K562 (cell line): Measurements from ENCODE around the gene CALM3. TPM values are rescaled to one million over a fixed set of nuclear protein-coding genes. Genes with fewer than 3 reads are reported as not detected.

Source experiments
- ATAC-seq: fragments of 200-7000 bp; cut with Tn5 transposase; 3 replicates; pipeline ENCODE4 v1.9.1; 2020; ENCODE audit warnings: moderate library complexity
- BruUV-seq: library from RNA; stranded (reverse); fragments of 400-500 nt; replicated peaks from 2 replicates; lab custom pipeline; 2021; lab: Mats Ljungman, UMichigan
- CTCF ChIA-PET: fragments of 300-600 bp; formaldehyde crosslinking; extraction: SDS; loops from one replicate; lab custom pipeline; 2021; ENCODE audit warnings: low intra/inter-chr PET ratio; lab: Yijun Ruan, JAX
- POLR2A ChIA-PET: fragments of 300-600, 350-650 bp; sonication (Branson Sonifier 250); formaldehyde crosslinking; extraction: SDS; loops from one replicate; lab custom pipeline; 2021; ENCODE audit warnings: antibody characterized with exemption, inconsistent platforms; lab: Yijun Ruan, JAX
- DNase-seq, 4 experiments: peaks; one replicate each; pipeline versions ENCODE4 v3.0.0 to v3.0.0-alpha.2; 2011 to 2018; ENCODE audit warnings: low spot score in 3 of 4, mixed read lengths in 3 of 4; ENCODE audit errors: extremely low read depth in 1 of 4
- FAIRE-seq: peaks from 2 replicates; lab custom pipeline; 2011; peaks lifted over from hg19 to GRCh38; lab: Jason Lieb, UNC
- H2AFZ ChIP-seq: 2 replicates; pipeline ENCODE4 v1.6.0; 2011; ENCODE audit warnings: low read depth, low read length, control low read depth, inconsistent platforms
- H3K27ac ChIP-seq: fragments of 200-600 bp; 3 replicates; pipeline ENCODE4 v1.8.0; 2011; ENCODE audit warnings: low read depth, mild to moderate bottlenecking, control low read depth, inconsistent platforms, low read length, moderate library complexity, mixed read lengths; ENCODE audit errors: extremely low read depth
- H3K27me3 ChIP-seq, 2 experiments: fragments of 300-600 bp in 1 of 2; 2 replicates in 1 of 2; 3 replicates in 1 of 2; pipeline versions ENCODE4 v1.6.0 to v1.8.0; 2011; ENCODE audit warnings: inconsistent platforms in 2 of 2, low read length in 2 of 2, mild to moderate bottlenecking in 1 of 2, mixed read lengths in 1 of 2, moderate library complexity in 1 of 2; ENCODE audit not compliant: control insufficient read depth in 2 of 2, insufficient read depth in 2 of 2
- H3K36me3 ChIP-seq: fragments of 300-600 bp; 3 replicates; pipeline ENCODE4 v1.8.0; 2011; ENCODE audit warnings: mild to moderate bottlenecking, low read length, inconsistent platforms; ENCODE audit not compliant: control insufficient read depth, insufficient read depth
- H3K4me1 ChIP-seq, 2 experiments: fragments of 200-600 bp in 1 of 2; replicated peaks in 1 of 2; 2 replicates in 1 of 2; 3 replicates in 1 of 2; pipeline versions ENCODE4 v1.5.1 to v1.8.0; 2011; ENCODE audit warnings: inconsistent platforms in 2 of 2, low read length in 2 of 2, mild to moderate bottlenecking in 1 of 2, mixed read lengths in 1 of 2, moderate library complexity in 1 of 2; ENCODE audit not compliant: control insufficient read depth in 2 of 2, insufficient read depth in 2 of 2
- H3K4me2 ChIP-seq: 2 replicates; pipeline ENCODE4 v1.6.1; 2011; ENCODE audit warnings: low read length, control low read depth, inconsistent platforms, mixed read lengths; ENCODE audit not compliant: insufficient read depth
- H3K4me3 ChIP-seq: fragments of 200-600 bp; sonication (generic), shearing (Covaris generic); 2 replicates; pipeline ENCODE4 v1.5.1; 2016; ENCODE audit warnings: control low read depth, inconsistent platforms
- H3K79me2 ChIP-seq: fragments of 200-600 bp; 3 replicates; pipeline ENCODE4 v1.8.0; 2011; ENCODE audit warnings: low read length, inconsistent platforms; ENCODE audit not compliant: control insufficient read depth, insufficient read depth
- H3K9ac ChIP-seq, 2 experiments: 2 replicates each; pipeline versions ENCODE4 v1.6.0 to v1.6.1; 2011; ENCODE audit warnings: low read depth in 2 of 2, low read length in 2 of 2, control low read depth in 1 of 2, inconsistent platforms in 1 of 2, mild to moderate bottlenecking in 1 of 2, mixed read lengths in 1 of 2; ENCODE audit not compliant: insufficient read depth in 1 of 2
- H3K9me1 ChIP-seq: one replicate; pipeline ENCODE4 v1.6.0; 2011; ENCODE audit warnings: inconsistent platforms, mild to moderate bottlenecking, low read length, moderate library complexity; ENCODE audit not compliant: control insufficient read depth, insufficient read depth
- H3K9me3 ChIP-seq: replicated peaks from 2 replicates; pipeline ENCODE4 v1.5.1; 2011; ENCODE audit warnings: low read depth, low read length, inconsistent platforms; ENCODE audit not compliant: control insufficient read depth, insufficient read depth
- H4K20me1 ChIP-seq: replicated peaks from 2 replicates; pipeline ENCODE4 v1.6.1; 2011; ENCODE audit warnings: low read length, inconsistent platforms, mixed read lengths; ENCODE audit not compliant: control insufficient read depth, insufficient read depth
- CBX5 ChIP-seq: IDR thresholded peaks from 2 replicates; pipeline ENCODE4 v1.6.1; 2014; ENCODE audit warnings: low read depth, borderline replicate concordance
- CBX8 ChIP-seq: fragments of 200-600 bp; sonication (generic); IDR thresholded peaks from 2 replicates; pipeline ENCODE4 v1.6.1; 2012; ENCODE audit warnings: borderline replicate concordance, mixed run types, low read depth, mild to moderate bottlenecking, moderate library complexity, mixed read lengths, low read length, control low read depth, inconsistent platforms; ENCODE audit not compliant: poor library complexity, severe bottlenecking; ENCODE audit errors: extremely low read depth
- MED1 ChIP-seq: sonication (generic); formaldehyde crosslinking; IDR thresholded peaks from 2 replicates; pipeline ENCODE4 v1.8.1; 2023; ENCODE audit warnings: missing genetic modification reagents, borderline replicate concordance
- POLR2G ChIP-seq: fragments of 200-400 bp; formaldehyde crosslinking; IDR thresholded peaks from 2 replicates; pipeline ENCODE4 v1.6.1; 2017; ENCODE audit warnings: low read depth, mild to moderate bottlenecking, antibody characterized with exemption, low read length, moderate library complexity
- RBFOX2 ChIP-seq: fragments of 200-400 bp; formaldehyde crosslinking; IDR thresholded peaks from 2 replicates; pipeline ENCODE4 v1.6.1; 2017; ENCODE audit warnings: low read depth, mild to moderate bottlenecking, low read length, moderate library complexity
- RBM39 ChIP-seq: fragments of 200-400 bp; formaldehyde crosslinking; optimal IDR thresholded peaks from 2 replicates; pipeline ENCODE3; 2018; ENCODE audit warnings: low read depth, low read length
- SRSF7 ChIP-seq: fragments of 200-400 bp; formaldehyde crosslinking; optimal IDR thresholded peaks from 2 replicates; pipeline ENCODE3; 2017; ENCODE audit warnings: mild to moderate bottlenecking, low read depth, low read length
- TBL1XR1 ChIP-seq, 2 experiments: IDR thresholded peaks; 2 replicates each; pipeline ENCODE4 v1.6.1; 2012; ENCODE audit warnings: improper control_type of control experiment in 2 of 2, low read length in 2 of 2, mild to moderate bottlenecking in 1 of 2
- TCF3 ChIP-seq: sonication (generic); formaldehyde crosslinking; IDR thresholded peaks from 2 replicates; pipeline ENCODE4 v1.4.0; 2020; ENCODE audit warnings: mild to moderate bottlenecking, missing genetic modification reagents
- U2AF1 ChIP-seq: fragments of 200-400 bp; formaldehyde crosslinking; optimal IDR thresholded peaks from 2 replicates; pipeline ENCODE3; 2017; ENCODE audit warnings: mild to moderate bottlenecking, low read depth, low read length, moderate library complexity
- ZNF311 ChIP-seq: fragments of 250-450 bp; sonication (Bioruptor Pico); IDR thresholded peaks from 2 replicates; pipeline ENCODE4 v1.4.0; 2020; ENCODE audit warnings: mild to moderate bottlenecking, moderate library complexity
- ZNF780A ChIP-seq: fragments of 250-450 bp; sonication (Bioruptor Pico); IDR thresholded peaks from 2 replicates; pipeline ENCODE4 v1.5.0; 2021; ENCODE audit warnings: mild to moderate bottlenecking
- WGBS: fragments of 100-300 bp; shearing (Covaris generic); methylation state at CpG from one replicate; pipeline ENCODE4 v1.1.6; 2016; ENCODE audit warnings: low coverage, mixed read lengths; ENCODE audit not compliant: insufficient coverage; ENCODE audit errors: missing lambda C conversion rate; 5-methylcytosine and 5-hydroxymethylcytosine counted together
- in situ Hi-C: fragments of 300-500 bp; cut with MboI; formaldehyde crosslinking; loops from 4 replicates; pipeline ENCODE4 v1.15.0; 2018; ENCODE audit warnings: inconsistent platforms, mixed read lengths
- intact Hi-C: fragments of 100-400 bp; cut with micrococcal nuclease; formaldehyde crosslinking; loops from 2 replicates; pipeline ENCODE4 v1.14.2; 2022
- polyA plus RNA-seq, 8 experiments: library from polyadenylated mRNA; depleted of rRNA in 4 of 8; stranded (reverse) in 5 of 8; unstranded in 3 of 8; fragments of >200 nt; fragmentation: Nextera tagmentation in 2 of 8; fragmentation: Illumina TruSeq in 1 of 8; extraction: Ambion mirVana in 2 of 8; extraction: Trizol in 1 of 8; gene quantifications; 2 replicates each; pipeline versions ENCODE4 v1.2.1 to v1.2.3, GENCODE V29; 2011 to 2014; ENCODE audit warnings: inconsistent platforms in 1 of 8, missing spikeins in 1 of 8
- total RNA-seq, 7 experiments: library from RNA; depleted of rRNA in 6 of 7; stranded (reverse); fragments of >200 nt in 6 of 7; fragmentation: Illumina TruSeq in 2 of 7; extraction: Trizol in 2 of 7; gene quantifications; 2 replicates each; pipeline versions ENCODE4 v1.2.1 to v1.2.3, GENCODE V29; 2011 to 2021; ENCODE audit warnings: low replicate concordance in 1 of 7
- TF ChIP-seq, protein P1 (sequence below): IDR thresholded peaks from 3 replicates; pipeline ENCODE4 v1.6.1; 2011; ENCODE audit warnings: borderline replicate concordance, mild to moderate bottlenecking; ENCODE audit not compliant: insufficient read length, insufficient read depth

The CALM3 gene
- total and polyA plus RNA-seq, 9 of the 15 experiments (the other 6 are each of a cell fraction or from before 2014, with no cell fraction given): 34.6 to 350 (median 156) TPM

DNA sequence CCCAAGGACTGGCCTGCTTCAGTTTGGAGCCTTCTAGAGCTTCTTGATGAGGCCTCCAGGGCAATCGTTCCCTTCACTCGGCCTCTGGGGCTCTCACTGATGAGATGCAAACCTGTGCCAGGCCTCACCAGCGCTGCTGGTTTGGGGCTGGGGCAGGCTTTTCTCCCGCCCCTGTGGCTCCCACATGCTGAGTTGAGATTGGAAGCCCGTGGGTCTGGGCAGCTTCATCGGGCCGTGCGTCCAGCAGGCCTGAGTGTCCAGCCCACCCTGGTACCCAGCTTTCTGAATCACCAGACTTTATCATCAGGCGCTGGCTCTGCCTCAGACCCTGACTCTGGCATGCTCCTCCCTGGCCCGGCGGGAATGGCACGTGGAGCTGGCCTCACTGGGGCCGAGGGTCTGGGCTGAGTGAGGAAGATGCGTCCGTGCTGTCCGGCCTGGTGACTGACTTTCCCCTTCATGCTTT is 4.3 kb downstream of the CALM3 start:
- DNase-seq (peak in 1 of 4 experiments; percentile 4), ATAC-seq (no peak), FAIRE-seq (no peak)
- BruUV-seq: no TSS peak
- H3K27ac ChIP-seq: no peak overlapping the region
- H3K36me3 ChIP-seq: peaks cover 74% of the 10 kb centered on the region; the same call in 2 of the 3 replicates
- H3K9me3 ChIP-seq: no peaks in the 10 kb centered on the region
- peaks cover 15 to 50% of the 10 kb centered on the region in 2 experiments; a peak in 4 of 5 replicates for H3K4me1 ChIP-seq
- H3K9ac ChIP-seq: peak overlapping the region in 1 of 2 experiments; percentile 75; a peak in 1 of 4 replicates
- peaks cover 49% of the 10 kb centered on the region for H3K79me2 ChIP-seq
- in situ Hi-C loops: no loop called here
- no peak overlapping the region for H3K4me2 ChIP-seq
- H3K9me1 ChIP-seq: no peaks in the 10 kb centered on the region
- peaks cover 35% of the 10 kb centered on the region for H4K20me1 ChIP-seq
- TF ChIP-seq POLR2G (0 out of 2 replicates have a peak, but pooled peaks have one; percentile 22), RBM39 (no peak), RBFOX2 (peak; percentile 43; the same call in 1 of the 2 replicates)
- POLR2A ChIA-PET: interaction anchor here (0.7 to 1.3 kb wide), 2 partner anchors 9 to 618 kb away, joined by 3 to 4 read pairs; no protein-coding TSS in a partner anchor
- WGBS: 94% methylated on average over 16 of the region's 16 CpGs
- no peak overlapping the region for H2AFZ ChIP-seq
- CTCF ChIA-PET: no interaction called here
- H3K27me3 ChIP-seq: no peaks in the 10 kb centered on the region
- intact Hi-C loops: no loop called here
- no peak overlapping the region for H3K4me3 ChIP-seq

DNA sequence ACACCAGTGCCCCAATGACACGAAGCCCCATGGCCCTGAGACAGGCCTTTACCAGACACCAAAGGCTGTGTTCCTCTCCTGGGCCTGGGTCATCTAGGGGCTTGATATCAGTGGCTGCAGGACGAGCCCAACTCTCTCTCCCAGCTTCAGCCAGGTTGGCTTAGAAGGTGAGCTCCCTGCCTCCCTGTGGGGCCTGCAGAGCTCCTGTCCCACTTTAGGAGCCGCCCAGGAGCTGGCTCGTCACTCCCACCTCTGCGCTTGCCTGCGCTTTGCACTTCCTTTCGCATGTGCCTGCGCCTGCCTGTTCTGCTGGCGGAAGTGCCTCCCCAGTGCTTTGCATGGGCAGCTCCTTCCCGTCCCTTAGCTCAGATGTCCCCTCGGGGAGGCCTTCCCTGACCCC is 4.9 kb downstream of the CALM3 start:
- CTCF ChIA-PET: no interaction called here
- BruUV-seq: no TSS peak
- TF ChIP-seq SRSF7: no peak
- TF ChIP-seq TBL1XR1 (IDR thresholded peaks at IDR 0.05; ENCODE audit: low read length in 2 of 2): no peak
- TF ChIP-seq CBX5: no peak
- TF ChIP-seq, protein P1, sequence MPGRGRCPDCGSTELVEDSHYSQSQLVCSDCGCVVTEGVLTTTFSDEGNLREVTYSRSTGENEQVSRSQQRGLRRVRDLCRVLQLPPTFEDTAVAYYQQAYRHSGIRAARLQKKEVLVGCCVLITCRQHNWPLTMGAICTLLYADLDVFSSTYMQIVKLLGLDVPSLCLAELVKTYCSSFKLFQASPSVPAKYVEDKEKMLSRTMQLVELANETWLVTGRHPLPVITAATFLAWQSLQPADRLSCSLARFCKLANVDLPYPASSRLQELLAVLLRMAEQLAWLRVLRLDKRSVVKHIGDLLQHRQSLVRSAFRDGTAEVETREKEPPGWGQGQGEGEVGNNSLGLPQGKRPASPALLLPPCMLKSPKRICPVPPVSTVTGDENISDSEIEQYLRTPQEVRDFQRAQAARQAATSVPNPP: no peak
- no peak for TF ChIP-seq ZNF780A (CRISPR knock-in tag)
- no peak for TF ChIP-seq U2AF1
- no peak for TF ChIP-seq ZNF311 (CRISPR knock-in tag)
- TF ChIP-seq TCF3: no peak
- no peak for TF ChIP-seq CBX8
- no peak for TF ChIP-seq MED1 (CRISPR knock-in tag)

More for the DNA sequence above, 4.9 kb downstream of the CALM3 start:
- ATAC-seq: no peak
- Histone ChIP-seq H3K4me2 (no peak overlapping the region), H2AFZ (no peak overlapping the region), H3K9ac (peak overlapping the region in 1 of 2 experiments; percentile 42; a peak in 1 of 4 replicates), H4K20me1 (peaks cover 38% of the 10 kb centered on the region), H3K79me2 (peaks cover 49% of the 10 kb centered on the region), H3K9me1 (no peaks in the 10 kb centered on the region), H3K27me3 (no peaks in the 10 kb centered on the region), H3K4me1 (peaks cover 15 to 50% of the 10 kb centered on the region in 2 experiments; a peak in 4 of 5 replicates), H3K9me3 (no peaks in the 10 kb centered on the region), H3K36me3 (peaks cover 78% of the 10 kb centered on the region; the same call in 2 of the 3 replicates), H3K27ac (no peak overlapping the region), H3K4me3 (no peak overlapping the region)
- POLR2A ChIA-PET: interaction anchor here (0.5 to 1.3 kb wide), 3 partner anchors 8 to 406 kb away, joined by 3 read pairs; no protein-coding TSS in a partner anchor
- WGBS: 91% methylated on average over 10 of the region's 11 CpGs
- DNase-seq: peak in 1 of 4 experiments; percentile 4
- in situ Hi-C loops: no loop called here
- intact Hi-C loops: no loop called here
- FAIRE-seq: no peak
